H1 (cell line): ENCODE results near the gene HK1. TPM values are rescaled to one million over a fixed set of nuclear protein-coding genes. Genes with fewer than 3 reads are reported as not detected.

Experiments used
- CTCF ChIA-PET: fragments of 300-600 bp; sonication (Branson Sonifier 250); formaldehyde crosslinking; loops from one replicate; lab custom pipeline; 2021; ENCODE audit not compliant: partially characterized antibody; lab: Charles Lee
- POLR2A ChIA-PET: fragments of 300-600 bp; sonication (Branson Sonifier 250); formaldehyde crosslinking; loops from one replicate; lab custom pipeline; 2021; ENCODE audit warnings: inconsistent platforms; ENCODE audit not compliant: partially characterized antibody; lab: Charles Lee
- DNase-seq, 2 experiments: peaks; one replicate each; pipeline versions ENCODE4 v3.0.0 to v3.0.0-alpha.2; 2010 to 2022; ENCODE audit warnings: low spot score in 2 of 2, low read depth in 1 of 2, mixed read lengths in 1 of 2
- FAIRE-seq: peaks from 2 replicates; lab custom pipeline; 2011; peaks lifted over from hg19 to GRCh38; lab: Jason Lieb, UNC
- H2AFZ ChIP-seq: 2 replicates; pipeline ENCODE4 v1.8.1; 2012; ENCODE audit warnings: low read length, inconsistent platforms
- H2AK5ac ChIP-seq: 2 replicates; pipeline ENCODE4 v1.6.1; 2013; ENCODE audit warnings: low read depth, low read length
- H2BK120ac ChIP-seq: replicated peaks from 2 replicates; pipeline ENCODE3; 2013; ENCODE audit warnings: low read depth, low read length, inconsistent platforms
- H2BK12ac ChIP-seq: 2 replicates; pipeline ENCODE4 v1.6.1; 2013; ENCODE audit warnings: low read depth, low read length
- H2BK15ac ChIP-seq: 2 replicates; pipeline ENCODE4 v1.6.1; 2013; ENCODE audit warnings: low read length
- H2BK20ac ChIP-seq: 2 replicates; pipeline ENCODE4 v1.6.1; 2013; ENCODE audit warnings: low read length
- H2BK5ac ChIP-seq: 2 replicates; pipeline ENCODE4 v1.6.1; 2013; ENCODE audit warnings: low read depth, low read length
- H3K14ac ChIP-seq: 2 replicates; pipeline ENCODE4 v1.6.1; 2013; ENCODE audit warnings: inconsistent platforms; ENCODE audit not compliant: insufficient read length
- H3K18ac ChIP-seq: 2 replicates; pipeline ENCODE4 v1.6.1; 2013; ENCODE audit warnings: low read length; ENCODE audit errors: extremely low read depth
- H3K23ac ChIP-seq: 2 replicates; pipeline ENCODE4 v1.6.1; 2013; ENCODE audit warnings: inconsistent platforms; ENCODE audit not compliant: insufficient read length
- H3K23me2 ChIP-seq: 2 replicates; pipeline ENCODE4 v1.6.1; 2013; ENCODE audit warnings: low read depth, low read length
- H3K27ac ChIP-seq: 2 replicates; pipeline ENCODE4 v1.6.1; 2011; ENCODE audit warnings: low read depth, low read length, inconsistent platforms
- H3K27me3 ChIP-seq, 4 experiments: replicated peaks in 1 of 4; 1 replicate in 1 of 4; 2 replicates in 3 of 4; pipeline versions ENCODE4 v1.6.1 to v1.8.1; 2011 to 2013; ENCODE audit warnings: low read length in 3 of 4, mild to moderate bottlenecking in 3 of 4, inconsistent platforms in 2 of 4, mixed read lengths in 2 of 4, moderate library complexity in 1 of 4; ENCODE audit not compliant: control insufficient read depth in 3 of 4, insufficient read depth in 3 of 4; ENCODE audit errors: extremely low read depth in 1 of 4
- H3K36me3 ChIP-seq, 4 experiments: 2 replicates each; pipeline versions ENCODE4 v1.6.1 to v1.8.1; 2011 to 2013; ENCODE audit warnings: mild to moderate bottlenecking in 4 of 4, low read length in 3 of 4, moderate library complexity in 2 of 4, control low read depth in 1 of 4, inconsistent platforms in 1 of 4; ENCODE audit not compliant: insufficient read depth in 4 of 4, control insufficient read depth in 2 of 4
- H3K4ac ChIP-seq: replicated peaks from 2 replicates; pipeline ENCODE3; 2013; ENCODE audit warnings: low read length, low read depth, mixed read lengths, inconsistent platforms; ENCODE audit not compliant: insufficient read length
- H3K4me1 ChIP-seq, 4 experiments: replicated peaks in 1 of 4; 1 replicate in 1 of 4; 2 replicates in 3 of 4; pipeline versions ENCODE4 v1.6.1 to v1.8.1; 2011 to 2013; ENCODE audit warnings: low read length in 3 of 4, inconsistent platforms in 2 of 4, mixed read lengths in 1 of 4; ENCODE audit not compliant: insufficient read depth in 4 of 4, control insufficient read depth in 3 of 4
- H3K4me2 ChIP-seq, 2 experiments: 2 replicates each; pipeline versions ENCODE4 v1.6.1 to v1.8.1; 2011 to 2013; ENCODE audit warnings: low read depth in 2 of 2, low read length in 2 of 2, control low read depth in 1 of 2, inconsistent platforms in 1 of 2, mild to moderate bottlenecking in 1 of 2; ENCODE audit not compliant: insufficient read depth in 1 of 2
- H3K4me3 ChIP-seq, 4 experiments: fragments of 200-600, 300-600 bp in 1 of 4; sonication (generic), shearing (Covaris generic), sonication (Bioruptor Twin) in 1 of 4; 2 replicates each; pipeline versions ENCODE4 v1.5.1 to v1.8.1; 2011 to 2016; ENCODE audit warnings: low read length in 4 of 4, low read depth in 3 of 4, control low read depth in 2 of 4, inconsistent platforms in 2 of 4, mild to moderate bottlenecking in 2 of 4, mixed read lengths in 1 of 4, moderate library complexity in 1 of 4; ENCODE audit not compliant: insufficient read depth in 2 of 4; ENCODE audit errors: extremely low read depth in 1 of 4
- H3K56ac ChIP-seq: replicated peaks from 2 replicates; pipeline ENCODE3; 2013; ENCODE audit warnings: low read depth, mild to moderate bottlenecking, mixed read lengths, low read length, inconsistent platforms; ENCODE audit not compliant: insufficient read length
- H3K79me1 ChIP-seq: 2 replicates; pipeline ENCODE4 v1.6.1; 2013; ENCODE audit warnings: low read depth, low read length, control low read depth
- H3K79me2 ChIP-seq, 2 experiments: 2 replicates each; pipeline versions ENCODE4 v1.6.1 to v1.8.1; 2012 to 2013; ENCODE audit warnings: low read length in 2 of 2, mild to moderate bottlenecking in 2 of 2, inconsistent platforms in 1 of 2; ENCODE audit not compliant: insufficient read depth in 2 of 2, control insufficient read depth in 1 of 2
- H3K9ac ChIP-seq, 4 experiments: replicated peaks in 1 of 4; 1 replicate in 1 of 4; 2 replicates in 3 of 4; pipeline versions ENCODE4 v1.6.1 to v1.8.1; 2011 to 2013; ENCODE audit warnings: low read depth in 3 of 4, low read length in 3 of 4, control low read depth in 2 of 4, mild to moderate bottlenecking in 2 of 4, moderate library complexity in 2 of 4, inconsistent platforms in 1 of 4; ENCODE audit errors: extremely low read depth in 1 of 4
- H3K9me3 ChIP-seq, 2 experiments: 2 replicates each; pipeline versions ENCODE4 v1.6.1 to v1.8.1; 2012 to 2013; ENCODE audit warnings: mild to moderate bottlenecking in 2 of 2, moderate library complexity in 2 of 2, control low read depth in 1 of 2, inconsistent platforms in 1 of 2, low read depth in 1 of 2, low read length in 1 of 2, mixed read lengths in 1 of 2; ENCODE audit not compliant: insufficient read depth in 2 of 2
- H4K20me1 ChIP-seq, 2 experiments: replicated peaks in 1 of 2; 2 replicates each; pipeline versions ENCODE3 to v1.8.1; 2011 to 2013; ENCODE audit warnings: inconsistent platforms in 2 of 2, low read length in 2 of 2, mild to moderate bottlenecking in 1 of 2; ENCODE audit not compliant: insufficient read depth in 2 of 2, control insufficient read depth in 1 of 2
- H4K5ac ChIP-seq: 2 replicates; pipeline ENCODE4 v1.6.1; 2013; ENCODE audit warnings: low read length, low read depth, mixed read lengths, inconsistent platforms; ENCODE audit not compliant: insufficient read length
- H4K8ac ChIP-seq: 2 replicates; pipeline ENCODE4 v1.8.0; 2013; ENCODE audit warnings: mild to moderate bottlenecking, moderate library complexity, low read length, inconsistent platforms; ENCODE audit not compliant: insufficient read depth; ENCODE audit errors: extremely low read depth
- H4K91ac ChIP-seq: replicated peaks from 2 replicates; pipeline ENCODE3; 2013; ENCODE audit warnings: low read length, mixed read lengths, inconsistent platforms; ENCODE audit not compliant: insufficient read length
- CEBPB ChIP-seq: IDR thresholded peaks from 2 replicates; pipeline ENCODE4 v1.6.1; 2012; ENCODE audit warnings: low read depth, low read length
- E2F6 ChIP-seq: IDR thresholded peaks from 2 replicates; pipeline ENCODE4 v1.6.1; 2012; ENCODE audit warnings: inconsistent platforms
- GABPA ChIP-seq: IDR thresholded peaks from 2 replicates; pipeline ENCODE4 v1.6.1; 2011; ENCODE audit warnings: mild to moderate bottlenecking, low read length, moderate library complexity, borderline replicate concordance; ENCODE audit not compliant: insufficient read depth
- KDM4A ChIP-seq: IDR thresholded peaks from one replicate; pipeline ENCODE4 v1.7.1; 2012; ENCODE audit warnings: low read depth, mild to moderate bottlenecking, moderate library complexity, low read length, inconsistent platforms; ENCODE audit not compliant: severe bottlenecking
- NRF1 ChIP-seq: IDR thresholded peaks from 2 replicates; pipeline ENCODE4 v1.6.1; 2011; ENCODE audit warnings: mild to moderate bottlenecking, low read depth, low read length, improper control_type of control experiment
- RBBP5 ChIP-seq: IDR thresholded peaks from 2 replicates; pipeline ENCODE4 v1.7.1; 2012; ENCODE audit warnings: low read depth, mild to moderate bottlenecking, inconsistent platforms, low read length, moderate library complexity, borderline replicate concordance
- RNF2 ChIP-seq: fragments of 200-900, 300-1000 bp; sonication (generic); IDR thresholded peaks from 2 replicates; pipeline ENCODE4 v1.7.1; 2016; ENCODE audit warnings: borderline replicate concordance, low read depth, mild to moderate bottlenecking, antibody characterized with exemption, low read length; ENCODE audit not compliant: poor library complexity, severe bottlenecking; ENCODE audit errors: missing control alignments
- SIX5 ChIP-seq: IDR thresholded peaks from 2 replicates; pipeline ENCODE4 v1.6.1; 2011; ENCODE audit warnings: mild to moderate bottlenecking, low read depth, low read length
- SRF ChIP-seq: IDR thresholded peaks from 2 replicates; pipeline ENCODE4 v1.6.1; 2011; ENCODE audit warnings: mild to moderate bottlenecking, low read depth, low read length, moderate library complexity
- TAF1 ChIP-seq: IDR thresholded peaks from 2 replicates; pipeline ENCODE4 v1.6.1; 2011; ENCODE audit warnings: mild to moderate bottlenecking, low read depth, low read length
- YY1 ChIP-seq: IDR thresholded peaks from 2 replicates; pipeline ENCODE4 v1.6.1; 2011; ENCODE audit warnings: low read depth, mild to moderate bottlenecking, low read length
- WGBS, 2 experiments: shearing (Covaris generic) in 1 of 2; methylation state at CpG; one replicate each; pipeline versions ENCODE4 v1.1.6 to v1.1.7; 2013 to 2015; ENCODE audit warnings: low lambda C conversion rate in 2 of 2, mixed read lengths in 2 of 2, inconsistent platforms in 1 of 2, low coverage in 1 of 2, missing lambda C conversion rate in 1 of 2; ENCODE audit not compliant: insufficient replicate concordance in 2 of 2, insufficient coverage in 1 of 2, insufficient read length in 1 of 2; ENCODE audit errors: extremely low coverage in 1 of 2, missing lambda C conversion rate in 1 of 2; 5-methylcytosine and 5-hydroxymethylcytosine counted together
- polyA plus RNA-seq, 7 experiments: library from polyadenylated mRNA; depleted of rRNA in 3 of 7; stranded (reverse) in 5 of 7; unstranded in 2 of 7; fragments of >200 nt in 5 of 7; fragments of 200-250 nt in 2 of 7; gene quantifications; 1 replicate in 5 of 7; 2 replicates in 1 of 7; 4 replicates in 1 of 7; pipeline versions ENCODE4 v1.2.1 to v1.2.3, GENCODE V29; 2011 to 2013; ENCODE audit warnings: missing spikeins in 2 of 7, mixed read lengths in 2 of 7
- total RNA-seq: library from RNA; stranded (reverse); fragmentation: NEBNext Ultra II Directional; extraction: Animal tissue kit (Norgen Biotek cat#: 25700); gene quantifications from 2 replicates; pipeline ENCODE4 v1.2.1, GENCODE V29; 2021

The HK1 gene
- total and polyA plus RNA-seq, 2 of the 8 experiments (the other 6 are each of a cell fraction or from before 2014, with no cell fraction given): 55.8 to 247 TPM

DNA sequence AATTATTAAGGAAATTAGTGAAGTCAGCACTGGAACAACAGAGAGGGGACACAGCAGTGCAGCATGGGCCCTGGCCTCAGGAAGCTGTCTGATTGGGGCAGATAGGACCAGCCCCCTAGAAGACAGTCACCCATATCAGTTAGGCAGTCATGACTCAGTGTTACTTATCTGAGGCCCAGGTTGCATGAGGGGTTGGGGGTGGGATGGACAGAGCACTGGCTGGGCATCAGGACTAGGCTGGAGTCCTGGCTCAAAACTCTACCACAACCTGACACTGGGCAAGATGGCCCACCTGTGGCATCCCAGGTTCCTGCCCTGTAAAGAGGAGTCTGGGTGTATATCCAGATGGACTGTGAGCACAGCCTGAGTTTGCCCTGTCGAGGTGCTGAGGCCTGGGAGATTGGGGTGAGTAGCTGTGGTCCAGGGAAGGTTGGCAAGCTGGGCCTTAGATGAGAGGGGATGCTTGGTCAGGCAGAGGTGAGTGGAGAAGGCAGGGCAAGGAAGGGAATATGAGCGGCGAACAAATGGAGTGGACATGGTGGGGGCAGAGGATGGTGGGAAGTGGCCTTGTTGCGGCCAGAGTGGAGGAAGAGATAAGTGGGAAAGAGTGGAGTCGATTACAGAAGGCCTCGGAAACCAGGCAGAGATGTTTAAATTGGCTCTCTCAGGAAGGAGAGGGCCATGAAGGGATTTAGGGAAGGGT lies 37.5 kb downstream of the HK1 start:
- no peak for FAIRE-seq
- H2AFZ ChIP-seq: no peak overlapping the region
- no peak overlapping the region for H3K9ac ChIP-seq
- TF ChIP-seq SRF (no peak), RBBP5 (no peak), TAF1 (no peak), YY1 (no peak), GABPA (no peak), KDM4A (no peak), RNF2 (no peak), SIX5 (no peak), E2F6 (no peak), CEBPB (no peak), NRF1 (no peak)

More for the DNA sequence above, 37.5 kb downstream of the HK1 start:
- H3K36me3 ChIP-seq: no peaks in the 10 kb centered on the region
- H3K56ac ChIP-seq: no peak overlapping the region
- no peak overlapping the region for H3K23ac ChIP-seq
- no peak overlapping the region for H2BK120ac ChIP-seq
- no peak overlapping the region for H4K5ac ChIP-seq
- H2BK15ac ChIP-seq: peak overlapping the region; percentile 98; the same call in 1 of the 2 replicates
- H3K14ac ChIP-seq: no peak overlapping the region
- H3K27me3 ChIP-seq: no peaks in the 10 kb centered on the region
- peaks cover 17 to 31% (median 18%) of the 10 kb centered on the region in 4 experiments for H3K4me1 ChIP-seq
- peaks cover 16 to 19% of the 10 kb centered on the region in 2 experiments for H3K79me2 ChIP-seq
- ChIA-PET POLR2A (interaction anchor here (1.8 kb wide), 1 partner anchor 17 kb away, joined by 7 read pairs; no protein-coding TSS in a partner anchor), CTCF (interaction anchor here (0.8 to 2.5 kb wide), 6 partner anchors 9 to 75 kb away, joined by 3 to 5 read pairs (median 3); no protein-coding TSS in a partner anchor)
- WGBS, 2 experiments: 96% methylated on average over 6 of the region's 6 CpGs; no CpG with 5 or more reads in 1 of the 2 experiments
- peak overlapping the region; percentile 93 for H4K91ac ChIP-seq
- 0 out of 2 replicates have a peak overlapping the region, but pooled peaks have one; percentile 54 for H3K18ac ChIP-seq
- no peak for DNase-seq
- no peak overlapping the region for H4K8ac ChIP-seq
- H2BK5ac ChIP-seq: peak overlapping the region; percentile 72
- H3K23me2 ChIP-seq: peaks cover 9% of the 10 kb centered on the region
- H3K9me3 ChIP-seq: no peaks in the 10 kb centered on the region
- no peak overlapping the region for H3K4me3 ChIP-seq
- 0 out of 2 replicates have a peak, but pooled peaks cover 5% of the 10 kb centered on the region for H3K79me1 ChIP-seq
- peak overlapping the region; percentile 93; the same call in 1 of the 2 replicates for H2BK12ac ChIP-seq
- peak overlapping the region; percentile 42; the same call in 1 of the 2 replicates for H2AK5ac ChIP-seq
- H4K20me1 ChIP-seq: peaks cover 4 to 11% of the 10 kb centered on the region in 2 experiments
- peak overlapping the region; percentile 92; the same call in 1 of the 2 replicates for H2BK20ac ChIP-seq
- peak overlapping the region; percentile 25 for H3K4ac ChIP-seq
- H3K27ac ChIP-seq: no peak overlapping the region
- H3K4me2 ChIP-seq: no peak overlapping the region
